ENCODE measurements around the gene SPPL3.

The SPPL3 gene

GRCh38 chr12:120771097-120771496, 133.1 kb downstream of the SPPL3 start:
- DNase-seq: no peak

GRCh38 chr12:120767071-120768024, 136.8 kb downstream of the SPPL3 start:
- no peak for DNase-seq

- DNase-seq: no peak
These were observed 137.6 kb downstream of the SPPL3 start for GRCh38 chr12:120766566-120766965.

GRCh38 chr12:120764816-120765215, 139.3 kb downstream of the SPPL3 start:
- no peak for DNase-seq

GRCh38 chr12:120763250-120763649, 140.9 kb downstream of the SPPL3 start:
- DNase-seq: no peak

- DNase-seq: no peak
These were observed 142.1 kb downstream of the SPPL3 start for GRCh38 chr12:120762086-120762485.

- no peak for DNase-seq
These were observed 142.6 kb downstream of the SPPL3 start for GRCh38 chr12:120761519-120761934.

- no peak for DNase-seq
These were observed 143.6 kb downstream of the SPPL3 start for GRCh38 chr12:120760349-120761254.

GRCh38 chr12:120759591-120760348, 144.4 kb downstream of the SPPL3 start:
- DNase-seq: no peak

GRCh38 chr12:120758798-120759590, 145.2 kb downstream of the SPPL3 start:
- no peak for DNase-seq

- no peak for DNase-seq
These were observed 146.2 kb downstream of the SPPL3 start for GRCh38 chr12:120757949-120758348.

- no peak for DNase-seq
These were observed 146.9 kb downstream of the SPPL3 start for GRCh38 chr12:120757226-120757742.

GRCh38 chr12:120755269-120755668, 148.9 kb downstream of the SPPL3 start:
- no peak for DNase-seq

GRCh38 chr12:120754792-120755191, 149.4 kb downstream of the SPPL3 start:
- DNase-seq: no peak

GRCh38 chr12:120751389-120751788, 152.8 kb downstream of the SPPL3 start:
- no peak for DNase-seq

- no peak for DNase-seq
These were observed 153.4 kb downstream of the SPPL3 start for GRCh38 chr12:120750806-120751205.

GRCh38 chr12:120749256-120749655, 154.9 kb downstream of the SPPL3 start:
- no peak for DNase-seq

- DNase-seq: no peak
These were observed 155.9 kb downstream of the SPPL3 start for GRCh38 chr12:120748242-120748641.

- DNase-seq: no peak
These were observed 159.2 kb downstream of the SPPL3 start for GRCh38 chr12:120744922-120745493.

- DNase-seq: no peak
These were observed 162.4 kb downstream of the SPPL3 start for GRCh38 chr12:120741476-120742421.

Data from cerebellar nuclear complex (tissue), 1 donor.